Measurements from ENCODE around the gene ZNF185.

ZNF185 gene

DNA sequence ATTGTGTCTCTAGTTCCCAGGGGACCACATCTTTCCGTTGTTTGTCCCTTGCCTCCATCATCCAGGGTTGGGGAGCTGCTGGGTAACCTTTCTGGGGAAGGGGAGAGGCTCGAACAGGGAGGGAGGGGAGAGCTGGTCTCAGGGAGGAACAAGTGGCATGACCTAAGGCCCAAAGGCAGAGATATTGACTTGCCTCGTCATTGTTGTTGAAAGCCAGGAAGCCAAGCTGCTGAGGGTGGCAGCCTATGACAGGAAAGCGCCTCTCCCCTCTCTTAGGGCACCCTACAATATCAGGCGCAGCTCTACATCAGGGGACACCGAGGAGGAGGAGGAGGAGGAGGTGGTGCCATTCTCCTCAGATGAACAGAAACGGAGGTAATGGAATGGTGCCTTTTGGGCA, 20.8 kb downstream of the ZNF185 start:
- no peak for DNase-seq

GRCh38 chrX:152923599-152923998, 25.7 kb downstream of the ZNF185 start:
- no peak for DNase-seq

- no peak for DNase-seq
These were observed 28.0 kb downstream of the ZNF185 start for GRCh38 chrX:152925835-152926234.

- peak; percentile 72 for DNase-seq
These were observed 28.4 kb downstream of the ZNF185 start for GRCh38 chrX:152926279-152926678.

- no peak for DNase-seq
These were observed 29.1 kb downstream of the ZNF185 start for GRCh38 chrX:152926923-152927322.

GRCh38 chrX:152927858-152928760, 30.2 kb downstream of the ZNF185 start:
- no peak for DNase-seq

DNA sequence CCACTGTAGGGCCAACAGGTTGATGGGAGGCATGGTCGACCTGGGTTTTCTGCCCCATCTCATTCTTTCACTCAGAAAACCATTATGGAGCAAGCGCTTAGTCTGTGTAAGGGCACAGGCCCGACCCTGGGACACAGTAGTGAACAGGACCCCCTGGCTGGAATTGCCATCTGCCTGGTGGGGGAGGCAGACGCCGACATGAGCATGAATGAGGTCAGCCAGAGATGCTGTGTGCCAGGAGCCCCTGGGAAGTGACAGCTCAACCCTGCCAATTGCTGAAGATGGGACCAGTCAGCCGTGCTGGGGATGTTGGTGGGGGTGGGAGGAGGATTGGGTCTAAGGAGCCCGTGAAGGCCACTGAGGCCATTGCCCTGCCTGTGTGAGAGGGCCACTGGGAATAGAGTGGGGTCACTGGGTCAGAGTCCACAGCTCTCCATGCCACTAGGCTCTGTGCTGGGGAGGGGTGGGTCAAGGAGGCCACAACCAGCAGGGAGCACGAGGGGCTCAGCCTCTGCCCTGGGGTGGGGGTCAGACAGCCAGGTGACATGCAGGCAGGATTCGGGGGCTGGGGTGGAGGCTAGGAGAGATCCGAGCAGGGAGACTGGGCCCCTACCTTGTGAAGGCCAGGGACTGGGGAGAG, 31.0 kb downstream of the ZNF185 start:
- DNase-seq = no peak

GRCh38 chrX:152929898-152930297, 32.0 kb downstream of the ZNF185 start:
- no peak for DNase-seq

GRCh38 chrX:152930516-152930915, 32.6 kb downstream of the ZNF185 start:
- no peak for DNase-seq

GRCh38 chrX:152932144-152932543, 34.3 kb downstream of the ZNF185 start:
- DNase-seq = no peak

DNA sequence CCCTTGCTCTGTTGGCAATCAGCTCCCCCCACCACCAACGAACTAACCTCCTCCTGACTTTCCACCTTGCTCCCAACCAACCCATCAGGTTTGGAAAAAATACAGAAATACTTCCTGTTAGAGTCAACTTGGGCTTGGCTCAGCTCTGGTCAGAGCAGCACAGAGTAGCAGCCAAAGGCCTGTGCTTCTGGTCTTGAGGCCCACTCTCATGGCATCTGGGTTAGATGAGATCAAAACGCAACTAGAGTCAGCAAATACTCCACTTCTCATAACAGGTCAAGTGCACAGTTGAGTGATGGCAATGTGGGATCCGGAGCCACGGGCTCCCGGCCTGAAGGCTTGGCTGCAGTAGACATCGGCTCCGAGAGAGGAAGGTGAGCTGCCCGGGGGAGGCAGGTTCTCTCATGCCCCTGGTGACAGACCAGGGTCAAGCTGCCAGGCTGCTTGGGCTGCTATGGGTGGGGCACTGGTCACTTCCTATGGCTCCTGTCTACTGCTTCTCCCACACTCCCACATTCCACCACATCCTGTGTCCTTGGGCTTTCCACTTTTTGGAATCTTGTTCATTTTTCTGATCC, 34.8 kb downstream of the ZNF185 start:
- no peak for DNase-seq

DNA sequence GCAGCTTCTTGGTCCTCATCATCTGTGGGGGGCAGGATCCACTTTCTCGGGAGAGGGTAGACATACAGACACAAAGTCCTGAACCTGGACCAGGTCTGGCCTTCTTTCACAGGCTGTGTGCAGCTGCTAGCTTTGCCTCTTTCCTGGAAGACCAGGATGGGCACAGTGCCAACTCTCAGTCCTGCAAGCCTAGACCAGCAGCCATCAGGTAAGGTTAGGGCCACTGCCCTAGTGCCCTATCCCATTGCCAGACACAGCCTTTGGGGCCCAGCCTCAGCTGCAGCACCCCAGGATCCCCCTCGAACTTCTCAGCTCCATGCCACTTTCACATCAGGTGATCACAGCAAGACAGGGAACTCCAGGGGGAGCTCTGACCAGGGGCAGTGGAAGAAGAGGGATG, 38.4 kb downstream of the ZNF185 start:
- no peak for DNase-seq

DNA sequence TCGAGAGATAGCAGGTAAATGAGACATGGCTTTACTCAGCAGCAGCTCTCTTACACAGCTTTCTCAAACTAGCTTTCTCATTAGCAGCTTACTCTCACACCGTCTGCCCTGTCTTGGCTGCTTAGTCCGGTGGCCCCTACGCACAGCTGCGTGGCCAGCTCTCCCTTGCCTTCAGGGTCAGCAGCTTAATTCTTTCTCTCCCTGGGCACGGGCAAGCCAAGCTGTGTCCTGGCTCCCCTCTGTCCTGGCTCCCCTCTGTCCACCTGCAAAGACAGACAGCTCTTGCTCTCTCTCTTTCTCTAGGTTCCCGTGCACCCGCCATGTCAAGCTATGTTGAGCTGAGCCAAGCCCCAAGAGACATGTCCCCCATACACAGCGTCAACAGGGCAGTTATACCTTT, 39.4 kb downstream of the ZNF185 start:
- no peak for DNase-seq

GRCh38 chrX:152941328-152942076, 43.6 kb downstream of the ZNF185 start:
- DNase-seq = peak; percentile 91

GRCh38 chrX:152942077-152942442, 44.2 kb downstream of the ZNF185 start:
- DNase-seq = no peak

- no peak for DNase-seq
These were observed 46.0 kb downstream of the ZNF185 start for GRCh38 chrX:152943826-152944225.

- no peak for DNase-seq
These were observed 47.4 kb downstream of the ZNF185 start for GRCh38 chrX:152945021-152945979.

DNA sequence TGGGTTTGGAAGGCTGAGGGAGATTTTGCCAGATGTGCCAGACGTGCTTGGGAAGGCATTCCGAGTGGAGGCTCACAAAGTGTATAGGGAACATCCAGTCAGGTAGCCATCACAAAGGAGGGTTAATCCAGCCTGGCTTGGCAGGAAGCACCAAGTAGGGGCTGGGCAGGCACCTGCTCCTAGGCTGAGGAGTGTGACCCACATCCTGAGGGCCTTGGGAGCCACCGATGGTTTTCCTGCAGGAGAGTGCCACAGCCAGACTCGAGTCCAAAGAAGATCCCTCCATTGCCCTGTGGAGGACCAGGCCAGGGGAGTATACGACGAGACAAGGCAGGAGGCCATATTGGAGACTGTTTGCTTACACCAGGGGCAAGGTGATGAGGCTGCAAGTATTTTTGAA, 48.8 kb downstream of the ZNF185 start:
- no peak for DNase-seq

Measured in activated CD4-positive, alpha-beta T cell treated with anti-CD3 and anti-CD28 coated beads for 48 hours (primary cell).